ENCODE results near the gene CERS5. TPM values are rescaled to one million over a fixed set of nuclear protein-coding genes. Genes with fewer than 3 reads are reported as not detected.
A peak's percentile ranks its signal among the peaks of the same experiment; 100 is the strongest.

CERS5 gene, protein sequence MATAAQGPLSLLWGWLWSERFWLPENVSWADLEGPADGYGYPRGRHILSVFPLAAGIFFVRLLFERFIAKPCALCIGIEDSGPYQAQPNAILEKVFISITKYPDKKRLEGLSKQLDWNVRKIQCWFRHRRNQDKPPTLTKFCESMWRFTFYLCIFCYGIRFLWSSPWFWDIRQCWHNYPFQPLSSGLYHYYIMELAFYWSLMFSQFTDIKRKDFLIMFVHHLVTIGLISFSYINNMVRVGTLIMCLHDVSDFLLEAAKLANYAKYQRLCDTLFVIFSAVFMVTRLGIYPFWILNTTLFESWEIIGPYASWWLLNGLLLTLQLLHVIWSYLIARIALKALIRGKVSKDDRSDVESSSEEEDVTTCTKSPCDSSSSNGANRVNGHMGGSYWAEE
- 9.4 TPM for total RNA-seq
- long read RNA-seq, transcript CERS5-201 (10 exons, 2,051 nt) = major isoform, 5 of 13 reads
- long read RNA-seq, partial matches to known transcripts = 1 of 13 reads
- long read RNA-seq, other reads (novel, unspliced or antisense) = 6 of 13 reads

DNA sequence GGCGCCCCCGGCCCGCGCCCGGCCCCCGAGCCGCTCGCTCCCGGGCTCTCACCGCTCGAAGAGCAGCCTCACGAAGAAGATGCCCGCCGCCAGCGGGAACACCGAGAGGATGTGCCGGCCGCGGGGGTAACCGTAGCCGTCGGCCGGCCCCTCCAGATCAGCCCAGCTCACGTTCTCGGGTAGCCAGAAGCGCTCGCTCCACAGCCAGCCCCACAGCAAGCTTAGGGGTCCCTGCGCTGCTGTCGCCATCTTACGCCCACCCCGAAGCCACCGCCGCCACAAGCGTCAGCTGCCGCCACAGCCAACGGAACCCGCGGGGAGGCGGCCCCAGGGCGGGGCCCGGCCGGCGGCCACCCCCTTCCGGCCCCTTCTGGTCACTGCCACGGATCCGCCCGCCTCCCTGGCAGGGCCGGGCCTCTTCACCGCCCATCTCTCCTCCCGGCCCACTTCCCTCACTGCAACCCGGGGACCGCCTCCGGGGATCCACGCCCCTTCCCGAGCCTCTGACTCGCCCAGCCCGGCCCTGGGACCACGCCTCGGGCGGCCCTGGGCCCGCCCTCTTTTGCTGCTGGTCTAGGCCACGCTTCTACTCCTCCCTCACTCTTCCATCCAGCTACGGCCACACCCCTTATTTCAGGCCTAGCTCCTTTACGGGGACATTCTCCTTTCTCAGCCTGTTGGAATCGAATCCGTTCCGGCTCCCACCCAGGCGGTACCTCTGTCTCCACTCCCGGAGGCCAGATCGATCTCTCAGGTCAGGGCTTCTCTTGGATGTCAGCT, at the start of gene CERS5:
CERS5 (minus strand) TSS at position 321 of the 780 bp plus-strand sequence; CDS start at position 249, 72 bp downstream.
- DNase-seq (peak; percentile 99), ATAC-seq (peak; percentile 99)
- intact Hi-C loops (cut with micrococcal nuclease) = loop anchor here (10.0 kb wide), 1 partner anchor 52 kb away; the partner anchor contains the start of gene COX14

DNA sequence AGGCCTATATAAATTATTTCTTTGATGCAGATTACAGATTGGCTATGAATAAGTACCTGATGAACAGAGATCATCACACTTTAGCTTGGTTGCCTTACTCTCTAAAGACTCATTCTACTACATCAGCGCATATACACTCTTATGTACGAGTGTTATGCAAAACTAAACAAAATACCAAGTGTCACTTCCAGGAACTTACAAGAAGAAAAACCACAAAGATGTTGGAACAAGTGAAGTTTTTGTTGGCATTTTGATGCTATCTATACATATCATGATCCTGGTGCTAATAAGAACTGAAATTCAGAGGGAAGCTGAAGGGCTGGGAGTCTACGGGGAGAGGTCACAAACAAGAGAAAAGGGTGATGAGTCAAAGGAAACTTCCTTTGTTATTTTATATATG, 47.9 kb upstream of the CERS5 start:
- DNase-seq = no peak
- intact Hi-C loops (cut with micrococcal nuclease) = no loop called here
- no peak for ATAC-seq

- DNase-seq (no peak), ATAC-seq (no peak)
- intact Hi-C loops (cut with micrococcal nuclease) = no loop called here
Observed at GRCh38 chr12:50214018-50214417, 46.8 kb upstream of the CERS5 start.

- intact Hi-C loops (cut with micrococcal nuclease) = no loop called here
- DNase-seq = no peak
- no peak for ATAC-seq
Observed at GRCh38 chr12:50213439-50213838, 46.3 kb upstream of the CERS5 start.

- DNase-seq (no peak), ATAC-seq (no peak)
- intact Hi-C loops (cut with micrococcal nuclease) = no loop called here
Observed at GRCh38 chr12:50212071-50212467, 44.9 kb upstream of the CERS5 start.

GRCh38 chr12:50211392-50212070, 44.4 kb upstream of the CERS5 start:
- intact Hi-C loops (cut with micrococcal nuclease) = no loop called here
- no peak for DNase-seq
- ATAC-seq = peak; percentile 42

DNA sequence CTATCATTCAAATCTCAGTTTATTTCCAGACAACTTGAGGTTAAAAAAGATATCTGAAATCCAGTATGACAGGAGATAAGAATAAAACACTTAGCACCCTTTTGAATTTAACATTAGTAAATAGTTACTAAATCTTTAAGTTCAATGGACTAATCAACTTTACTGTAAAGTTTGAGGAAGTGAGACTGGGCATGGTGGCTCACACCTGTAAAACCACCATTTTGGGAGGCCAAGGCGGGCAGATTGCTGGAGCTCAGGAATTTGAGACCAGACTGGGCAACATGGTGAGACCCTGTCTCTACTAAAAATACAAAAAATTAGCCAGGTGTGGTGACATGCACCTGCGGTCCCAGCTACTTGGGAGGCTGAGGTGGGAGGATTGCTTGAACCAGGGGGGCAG, 40.3 kb upstream of the CERS5 start:
- ATAC-seq (no peak), DNase-seq (no peak)
- intact Hi-C loops (cut with micrococcal nuclease) = no loop called here

GRCh38 chr12:50205648-50206047, 38.5 kb upstream of the CERS5 start:
- intact Hi-C loops (cut with micrococcal nuclease) = no loop called here
- DNase-seq (no peak), ATAC-seq (no peak)

DNA sequence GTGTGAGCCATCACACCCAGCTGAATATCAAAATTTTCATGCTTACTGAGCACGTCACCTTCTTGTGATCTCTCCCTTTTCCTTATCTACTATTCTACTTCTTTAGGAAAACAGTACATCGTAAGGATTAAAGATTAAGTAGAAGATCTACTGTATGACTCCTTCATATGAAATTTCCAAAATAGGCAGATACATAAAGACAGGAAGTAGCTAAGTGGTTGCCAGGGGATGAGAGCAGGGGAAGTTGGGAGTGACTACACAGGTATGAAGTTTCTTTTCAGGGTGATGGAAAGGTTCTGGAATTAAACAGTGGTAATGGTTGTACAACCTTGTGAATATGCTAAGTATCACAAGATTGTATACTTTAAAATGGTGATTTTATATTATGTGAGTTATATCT, 36.5 kb upstream of the CERS5 start:
- ATAC-seq = no peak
- no peak for DNase-seq
- intact Hi-C loops (cut with micrococcal nuclease) = no loop called here

- no peak for ATAC-seq
- intact Hi-C loops (cut with micrococcal nuclease) = no loop called here
- DNase-seq = no peak
Observed at GRCh38 chr12:50201987-50202521, 34.9 kb upstream of the CERS5 start.

GRCh38 chr12:50200552-50201273, 33.5 kb upstream of the CERS5 start:
- DNase-seq (no peak), ATAC-seq (no peak)
- intact Hi-C loops (cut with micrococcal nuclease) = no loop called here

DNA sequence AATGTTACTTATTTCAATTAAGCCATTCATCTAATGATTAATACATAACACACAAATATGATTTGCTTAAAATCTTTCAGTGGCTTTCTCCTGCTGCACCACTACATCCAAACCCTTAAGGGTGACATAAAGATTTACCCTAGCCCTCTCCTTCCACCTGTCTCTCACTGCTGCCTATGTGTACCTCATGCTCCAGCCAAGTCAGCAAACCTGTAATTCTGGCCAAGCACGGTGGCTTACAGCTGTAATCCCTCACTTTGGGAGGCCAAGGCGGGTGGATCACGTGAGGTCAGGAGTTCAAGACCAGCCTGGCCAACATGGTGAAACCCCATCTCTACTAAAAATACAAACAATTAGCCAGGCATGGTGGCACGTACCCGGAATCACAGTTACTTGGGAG, 31.7 kb upstream of the CERS5 start:
- ATAC-seq = no peak
- DNase-seq = no peak
- intact Hi-C loops (cut with micrococcal nuclease) = no loop called here

- DNase-seq (no peak), ATAC-seq (no peak)
- intact Hi-C loops (cut with micrococcal nuclease) = no loop called here
Observed at GRCh38 chr12:50197297-50197727, 30.1 kb upstream of the CERS5 start.

DNA sequence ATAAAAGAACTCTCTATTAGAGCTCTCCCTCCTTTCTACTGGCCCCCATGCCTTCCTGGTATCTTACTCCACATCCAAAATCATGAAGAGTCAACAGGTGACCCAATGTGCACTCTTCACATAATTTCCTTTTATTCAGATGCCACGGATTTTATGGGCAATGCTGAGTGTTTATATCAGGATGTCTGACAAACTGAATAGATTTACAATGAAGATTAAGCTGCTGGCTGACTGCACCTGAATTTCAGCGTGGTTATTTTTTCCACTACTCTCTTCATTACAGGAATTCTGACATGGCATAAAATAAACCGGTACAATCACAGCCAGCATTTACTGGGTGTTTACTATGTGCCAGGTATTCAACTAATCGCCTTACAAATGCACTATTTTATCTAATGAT, 29.4 kb upstream of the CERS5 start:
- intact Hi-C loops (cut with micrococcal nuclease) = no loop called here
- ATAC-seq (no peak), DNase-seq (no peak)

DNA sequence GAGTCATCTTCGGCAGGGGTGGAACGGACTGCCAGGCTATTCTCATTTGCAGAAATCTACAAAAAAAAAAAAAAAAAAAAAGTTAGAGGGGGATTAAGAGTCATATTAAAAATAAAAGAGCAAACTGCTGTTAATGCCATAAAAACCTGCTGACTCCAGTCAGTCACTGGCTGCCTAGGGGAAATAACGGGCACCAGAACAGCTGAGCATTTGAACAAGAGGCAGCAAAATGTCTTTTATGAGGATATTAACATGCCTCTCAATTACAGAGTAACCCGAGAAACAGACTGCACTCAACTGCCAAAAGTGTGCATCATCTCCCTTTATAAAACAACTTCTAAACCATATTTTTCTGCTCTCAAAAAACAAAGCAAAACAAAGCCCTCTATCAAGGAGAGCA, 28.7 kb upstream of the CERS5 start:
- DNase-seq (no peak), ATAC-seq (no peak)
- intact Hi-C loops (cut with micrococcal nuclease) = no loop called here

DNA sequence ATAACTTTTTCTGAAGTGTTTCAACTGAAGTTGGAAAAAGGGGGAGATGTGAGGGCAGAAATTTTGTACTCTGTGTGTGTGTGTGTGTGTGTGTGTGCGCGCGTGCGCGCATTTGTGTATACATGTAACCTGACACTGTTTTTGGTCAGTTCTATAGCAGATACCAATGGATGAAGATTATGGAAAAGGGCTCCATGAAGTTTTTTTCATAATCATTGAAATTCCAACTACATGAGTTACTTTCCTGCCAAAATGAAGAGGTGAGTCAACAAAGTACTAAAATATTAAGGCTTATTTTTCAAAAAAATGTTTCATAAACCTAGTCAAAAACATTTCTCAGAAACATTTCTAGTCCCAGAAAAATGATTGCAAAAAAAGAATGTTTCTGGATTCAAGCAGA, 25.7 kb upstream of the CERS5 start:
- DNase-seq (no peak), ATAC-seq (no peak)
- intact Hi-C loops (cut with micrococcal nuclease) = no loop called here

DNA sequence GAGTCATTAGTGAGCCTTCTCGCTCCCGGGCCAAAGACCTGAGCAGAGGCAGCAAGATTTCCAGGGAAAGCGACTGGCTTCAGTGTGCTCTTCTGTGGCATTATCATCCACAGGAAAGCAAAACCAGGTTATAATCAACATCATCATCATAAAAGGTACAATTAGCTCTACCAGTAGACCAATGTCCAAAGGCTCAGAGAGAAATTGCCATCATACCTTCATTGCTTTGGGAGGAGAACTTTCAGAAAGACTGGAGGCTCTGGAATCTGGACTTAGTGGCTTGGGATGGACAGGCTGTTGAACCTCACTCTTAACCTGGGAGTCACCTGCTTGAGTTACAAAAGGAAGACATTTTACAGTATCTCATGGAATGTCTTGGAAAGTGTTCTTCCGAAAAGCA, 25.1 kb upstream of the CERS5 start:
- ATAC-seq (no peak), DNase-seq (no peak)
- intact Hi-C loops (cut with micrococcal nuclease) = no loop called here

GRCh38 chr12:50190859-50191258, 23.7 kb upstream of the CERS5 start:
- no peak for ATAC-seq
- intact Hi-C loops (cut with micrococcal nuclease) = no loop called here
- no peak for DNase-seq

All from left ventricle myocardium superior (tissue), 1 donor.